HUES48 (cell line): ENCODE data around the gene SPRTN.
A peak's percentile ranks its signal among the peaks of the same experiment; 100 is the strongest.

Experiments used
- H3K27ac ChIP-seq: one replicate; pipeline ENCODE4 v1.7.0; 2013; ENCODE audit warnings: low read depth, low read length, inconsistent platforms
- H3K27me3 ChIP-seq: 2 replicates; pipeline ENCODE4 v1.6.1; 2013; ENCODE audit warnings: mild to moderate bottlenecking, low read length; ENCODE audit not compliant: control insufficient read depth, insufficient read depth
- H3K36me3 ChIP-seq: 2 replicates; pipeline ENCODE4 v1.6.1; 2013; ENCODE audit warnings: low read length; ENCODE audit not compliant: control insufficient read depth, insufficient read depth
- H3K4me1 ChIP-seq: 2 replicates; pipeline ENCODE4 v1.6.1; 2013; ENCODE audit warnings: mild to moderate bottlenecking, low read length; ENCODE audit not compliant: control insufficient read depth, insufficient read depth
- H3K4me3 ChIP-seq: 2 replicates; pipeline ENCODE4 v1.5.1; 2013; ENCODE audit warnings: mild to moderate bottlenecking, low read depth, low read length
- H3K9ac ChIP-seq: 2 replicates; pipeline ENCODE4 v1.6.1; 2013; ENCODE audit warnings: mild to moderate bottlenecking, low read depth, low read length, moderate library complexity
- H3K9me3 ChIP-seq: 2 replicates; pipeline ENCODE4 v1.6.1; 2013; ENCODE audit warnings: low read length; ENCODE audit not compliant: control insufficient read depth, insufficient read depth

SPRTN gene

DNA sequence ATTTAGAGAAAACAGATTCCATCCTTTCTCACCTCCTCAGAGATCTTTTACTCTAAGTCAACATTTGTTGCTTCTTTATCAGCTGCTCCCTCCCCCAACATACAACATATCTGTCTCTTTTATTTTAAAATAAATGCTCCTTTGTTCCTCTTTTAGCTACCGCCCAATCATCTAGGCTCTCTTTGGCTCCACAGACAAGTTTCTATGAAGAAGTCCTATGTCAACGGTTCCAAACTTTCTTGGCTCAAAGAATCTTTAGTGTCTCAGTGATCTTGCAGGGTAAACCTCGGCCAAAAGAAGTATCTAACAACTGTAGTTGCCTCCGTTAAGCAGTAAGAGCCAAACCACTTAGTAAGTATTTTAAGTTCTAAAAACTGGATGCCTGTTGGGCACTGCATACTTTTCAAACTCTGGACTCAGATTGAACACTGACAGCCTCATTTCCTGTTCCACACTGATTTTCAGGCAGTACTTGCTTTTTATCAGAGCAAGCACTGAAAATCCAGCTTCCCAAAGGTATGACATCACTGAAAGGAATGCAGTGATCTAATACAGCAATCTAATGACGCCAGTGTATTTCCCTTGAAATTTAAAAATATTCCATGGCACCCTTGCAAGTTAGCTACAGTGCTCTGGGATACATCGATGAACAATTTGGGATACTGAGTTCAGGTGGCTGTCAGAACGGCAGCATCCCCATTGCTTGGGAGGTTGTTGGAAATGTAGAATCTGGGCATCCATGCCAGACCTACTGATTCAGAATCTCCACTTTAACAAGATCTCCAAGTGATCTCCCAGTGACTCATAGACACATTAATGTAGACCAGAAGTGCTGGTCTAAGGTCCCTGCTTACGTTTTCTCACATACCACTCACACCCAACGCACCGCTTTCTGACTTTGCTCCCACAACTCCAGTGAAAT lies 57.2 kb downstream of the SPRTN start:
- Histone ChIP-seq H3K9me3 (no peaks in the 10 kb centered on the region), H3K36me3 (no peaks in the 10 kb centered on the region), H3K9ac (no peak overlapping the region), H3K4me1 (peaks cover 7% of the 10 kb centered on the region; the same call in 1 of the 2 replicates), H3K4me3 (no peak overlapping the region), H3K27me3 (no peaks in the 10 kb centered on the region), H3K27ac (peak overlapping the region; percentile 82)

DNA sequence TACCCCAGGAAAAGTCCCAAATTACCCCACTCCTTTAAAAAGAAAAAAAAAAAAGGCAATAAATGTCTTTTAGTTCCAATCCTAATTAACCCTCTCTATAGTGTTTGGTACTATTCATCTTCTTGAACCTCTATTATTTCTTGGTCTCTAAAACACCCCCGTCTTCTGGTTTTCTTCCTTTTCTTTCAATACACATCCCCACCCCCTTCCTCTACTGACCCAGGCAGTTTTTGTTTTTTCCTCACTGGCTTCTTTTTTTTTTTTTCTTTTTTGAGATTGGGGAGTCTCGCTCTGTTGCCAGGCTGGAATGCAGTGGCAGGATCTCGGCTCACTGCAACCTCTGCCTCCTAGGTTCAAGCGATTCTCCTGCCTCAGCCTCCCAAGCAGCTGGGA lies 57.9 kb downstream of the SPRTN start:
- peaks cover 7% of the 10 kb centered on the region; the same call in 1 of the 2 replicates for H3K4me1 ChIP-seq
- no peak overlapping the region for H3K4me3 ChIP-seq
- H3K9ac ChIP-seq: no peak overlapping the region
- H3K36me3 ChIP-seq: no peaks in the 10 kb centered on the region
- H3K9me3 ChIP-seq: no peaks in the 10 kb centered on the region
- peak overlapping the region; percentile 82 for H3K27ac ChIP-seq
- no peaks in the 10 kb centered on the region for H3K27me3 ChIP-seq

GRCh38 chr1:231396643-231397042 lies 58.5 kb downstream of the SPRTN start:
- no peaks in the 10 kb centered on the region for H3K36me3 ChIP-seq

GRCh38 chr1:231397886-231398671 lies 60.0 kb downstream of the SPRTN start:
- peaks cover 7% of the 10 kb centered on the region; the same call in 1 of the 2 replicates for H3K4me1 ChIP-seq
- H3K9ac ChIP-seq: no peak overlapping the region
- H3K27ac ChIP-seq: no peak overlapping the region
- H3K36me3 ChIP-seq: no peaks in the 10 kb centered on the region
- H3K27me3 ChIP-seq: no peaks in the 10 kb centered on the region
- no peaks in the 10 kb centered on the region for H3K9me3 ChIP-seq
- no peak overlapping the region for H3K4me3 ChIP-seq

More at GRCh38 chr1:231396643-231397042, 58.5 kb downstream of the SPRTN start:
- Histone ChIP-seq H3K4me1 (peaks cover 7% of the 10 kb centered on the region; the same call in 1 of the 2 replicates), H3K27me3 (no peaks in the 10 kb centered on the region), H3K27ac (no peak overlapping the region), H3K9ac (no peak overlapping the region), H3K9me3 (no peaks in the 10 kb centered on the region), H3K4me3 (no peak overlapping the region)

- no peaks in the 10 kb centered on the region for H3K4me1 ChIP-seq
- no peak overlapping the region for H3K4me3 ChIP-seq
Observed at GRCh38 chr1:231401478-231401877, 63.4 kb downstream of the SPRTN start.

GRCh38 chr1:231404318-231404717 lies 66.2 kb downstream of the SPRTN start:
- H3K36me3 ChIP-seq: no peaks in the 10 kb centered on the region
- H3K4me1 ChIP-seq: no peaks in the 10 kb centered on the region
- no peak overlapping the region for H3K4me3 ChIP-seq
- no peaks in the 10 kb centered on the region for H3K9me3 ChIP-seq
- H3K27ac ChIP-seq: no peak overlapping the region
- no peaks in the 10 kb centered on the region for H3K27me3 ChIP-seq
- no peak overlapping the region for H3K9ac ChIP-seq

More at GRCh38 chr1:231401478-231401877, 63.4 kb downstream of the SPRTN start:
- Histone ChIP-seq H3K27ac (no peak overlapping the region), H3K9me3 (no peaks in the 10 kb centered on the region), H3K27me3 (no peaks in the 10 kb centered on the region), H3K9ac (no peak overlapping the region), H3K36me3 (no peaks in the 10 kb centered on the region)
